ENCODE measurements around the gene HDAC2.

The HDAC2 gene

DNA sequence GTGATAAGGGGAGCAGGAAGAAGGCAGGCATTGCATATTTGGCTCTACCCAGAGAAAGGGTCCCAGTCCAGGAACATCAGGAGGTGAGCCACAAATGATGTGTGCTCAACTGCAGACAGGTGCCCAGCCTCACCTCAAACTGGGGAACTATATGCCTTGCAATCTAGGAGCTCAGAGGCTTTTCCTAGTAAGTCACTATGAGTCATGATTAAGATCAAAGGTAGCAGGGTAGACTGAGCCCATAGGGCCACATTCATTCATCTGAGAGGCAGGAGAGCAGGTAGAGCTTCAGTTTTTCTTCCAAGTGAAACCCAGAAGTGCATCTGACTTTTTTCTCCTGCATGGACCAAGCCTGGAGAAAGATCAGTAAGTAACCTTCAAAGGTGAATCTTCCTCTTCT lies 82.5 kb downstream of the HDAC2 start:
- H3K4me3 ChIP-seq (ENCODE audit: low read depth, low read length): no peak overlapping the region
- no peaks in the 10 kb centered on the region for H3K9me3 ChIP-seq (ENCODE audit: control insufficient read depth, insufficient read depth, low read length)
- H3K27ac ChIP-seq (ENCODE audit: low read depth, low read length): no peak overlapping the region
- H3K27me3 ChIP-seq (ENCODE audit: control insufficient read depth, insufficient read depth, low read length): no peaks in the 10 kb centered on the region
- no peaks in the 10 kb centered on the region for H3K4me1 ChIP-seq (ENCODE audit: control insufficient read depth, insufficient read depth, low read length)
- H3K9ac ChIP-seq (ENCODE audit: low read depth, low read length): no peak overlapping the region
- no peaks in the 10 kb centered on the region for H3K36me3 ChIP-seq (ENCODE audit: control insufficient read depth, insufficient read depth, low read length)

DNA sequence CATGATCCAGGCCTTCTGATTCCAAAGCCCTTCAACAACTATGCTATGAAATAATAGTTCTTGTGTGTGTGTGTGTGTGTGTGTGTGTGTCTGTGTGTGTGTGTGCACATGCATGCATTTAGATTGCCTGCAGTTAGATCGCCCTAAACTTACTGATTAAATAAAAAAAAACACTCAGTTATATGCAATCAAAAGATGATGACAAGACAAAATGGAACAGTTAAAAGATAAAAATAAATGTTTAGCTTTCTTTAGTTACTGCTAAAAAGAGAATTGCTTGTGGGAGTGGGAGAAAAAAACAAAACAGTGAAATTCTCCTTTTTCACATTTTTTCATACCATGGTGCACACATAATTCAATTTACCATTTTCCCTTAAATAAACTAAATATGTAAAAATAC lies 84.4 kb downstream of the HDAC2 start:
- H3K36me3 ChIP-seq (ENCODE audit: control insufficient read depth, insufficient read depth, low read length): no peaks in the 10 kb centered on the region
- H3K9me3 ChIP-seq (ENCODE audit: control insufficient read depth, insufficient read depth, low read length): no peaks in the 10 kb centered on the region
- no peak overlapping the region for H3K27ac ChIP-seq (ENCODE audit: low read depth, low read length)
- H3K4me1 ChIP-seq (ENCODE audit: control insufficient read depth, insufficient read depth, low read length): no peaks in the 10 kb centered on the region
- no peak overlapping the region for H3K9ac ChIP-seq (ENCODE audit: low read depth, low read length)
- H3K4me3 ChIP-seq (ENCODE audit: low read depth, low read length): no peak overlapping the region
- no peaks in the 10 kb centered on the region for H3K27me3 ChIP-seq (ENCODE audit: control insufficient read depth, insufficient read depth, low read length)

DNA sequence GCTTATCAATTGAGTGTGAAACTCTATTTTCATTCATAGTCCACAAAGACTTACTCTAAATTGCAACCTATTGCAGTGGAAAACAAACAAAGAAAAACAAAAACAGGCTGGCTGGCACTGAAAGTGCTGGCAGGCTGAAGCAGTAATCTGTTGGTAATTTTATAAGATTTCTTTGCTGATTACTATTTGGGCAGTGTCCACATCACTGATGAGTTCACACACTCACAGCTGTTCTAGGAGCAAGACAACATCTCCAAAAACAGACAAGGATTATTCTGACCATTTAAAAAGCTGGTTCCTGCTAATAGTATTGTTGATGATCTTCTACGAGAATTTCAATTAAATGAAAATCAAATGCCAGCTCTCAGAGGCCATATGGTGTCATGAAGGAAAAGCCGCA lies 86.9 kb downstream of the HDAC2 start:
- Histone ChIP-seq H3K9me3 (ENCODE audit: control insufficient read depth, insufficient read depth, low read length) (no peaks in the 10 kb centered on the region), H3K27me3 (ENCODE audit: control insufficient read depth, insufficient read depth, low read length) (no peaks in the 10 kb centered on the region), H3K27ac (ENCODE audit: low read depth, low read length) (no peak overlapping the region), H3K4me3 (ENCODE audit: low read depth, low read length) (no peak overlapping the region), H3K36me3 (ENCODE audit: control insufficient read depth, insufficient read depth, low read length) (no peaks in the 10 kb centered on the region), H3K4me1 (ENCODE audit: control insufficient read depth, insufficient read depth, low read length) (no peaks in the 10 kb centered on the region), H3K9ac (ENCODE audit: low read depth, low read length) (no peak overlapping the region)

All from HUES48 (cell line).